LNCAP (cell line): Measurements from ENCODE around the gene IDH3G.

ENCODE experiments used
- CTCF ChIP-seq: fragments of 450-650 bp; IDR thresholded peaks from 2 replicates; pipeline ENCODE4 v1.5.1; 2017; ENCODE audit warnings: mild to moderate bottlenecking

IDH3G gene

DNA sequence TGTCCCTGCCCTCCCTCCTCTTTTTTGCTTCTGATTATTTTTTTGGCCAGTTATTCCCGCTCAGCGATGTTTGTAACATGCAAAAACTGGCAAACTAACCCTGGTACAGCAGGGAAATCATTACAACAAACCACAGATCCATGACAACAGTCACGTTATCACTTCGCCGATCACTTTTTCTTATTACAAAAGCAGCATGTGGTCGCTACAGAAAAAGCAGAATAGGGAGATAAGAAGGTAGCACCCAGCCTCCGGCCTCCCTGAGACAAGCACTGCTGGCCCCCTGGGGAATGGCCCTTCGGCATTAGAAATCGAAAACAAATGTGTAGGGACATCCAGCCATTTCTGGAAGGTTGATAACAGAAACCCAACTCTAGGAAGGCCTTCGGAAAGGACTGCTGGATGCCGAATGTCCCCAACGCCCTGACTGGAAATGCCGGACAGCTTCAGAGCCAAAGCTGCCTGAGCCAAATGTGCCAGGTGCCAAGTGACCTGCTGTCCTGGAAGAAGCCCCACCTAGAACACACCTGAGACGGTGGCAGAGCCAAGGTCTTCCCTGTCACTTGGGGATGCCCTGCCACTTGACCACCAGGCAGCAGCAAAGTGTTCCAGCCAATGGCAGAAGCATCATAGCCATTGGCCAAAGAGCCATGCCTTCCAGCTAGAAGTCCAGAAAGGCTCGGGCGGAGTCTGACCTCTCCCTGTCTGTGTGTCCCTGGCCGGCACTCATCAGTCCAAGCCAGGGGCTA is 2.9 kb downstream of the IDH3G start:
- TF ChIP-seq CTCF: no peak

- TF ChIP-seq CTCF: no peak
Observed at GRCh38 chrX:153789654-153790053, 4.5 kb downstream of the IDH3G start.

GRCh38 chrX:153786669-153787068 is 7.5 kb downstream of the IDH3G start:
- TF ChIP-seq CTCF: no peak

DNA sequence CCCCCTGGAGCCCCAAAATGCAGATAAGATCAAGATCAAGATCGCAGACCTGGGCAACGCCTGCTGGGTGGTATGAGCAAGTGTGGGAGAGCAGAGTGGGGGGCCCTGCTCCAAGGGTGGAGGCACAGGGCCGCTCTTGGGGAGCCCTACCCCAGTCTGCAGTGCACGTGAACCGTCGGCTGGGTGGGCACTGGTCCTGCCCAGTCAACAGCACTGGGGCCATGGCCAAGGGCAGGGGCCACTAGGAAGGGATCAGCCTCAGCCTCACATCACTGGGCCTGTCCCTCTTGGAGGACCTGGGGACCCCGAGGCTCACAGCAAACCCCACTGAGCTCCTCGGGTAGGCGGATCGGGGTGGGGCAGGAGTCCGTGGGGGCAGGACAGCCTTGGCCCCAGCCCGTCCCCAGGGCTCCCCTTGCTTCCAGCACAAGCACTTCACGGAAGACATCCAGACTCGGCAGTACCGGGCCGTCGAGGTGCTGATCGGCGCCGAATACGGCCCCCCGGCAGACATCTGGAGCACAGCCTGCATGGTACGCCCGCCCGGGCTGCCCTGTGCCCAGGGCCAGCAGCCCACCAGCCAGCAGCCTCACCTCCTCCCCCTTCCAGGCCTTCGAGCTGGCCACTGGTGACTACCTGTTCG is 9.7 kb downstream of the IDH3G start:
- no peak for TF ChIP-seq CTCF

DNA sequence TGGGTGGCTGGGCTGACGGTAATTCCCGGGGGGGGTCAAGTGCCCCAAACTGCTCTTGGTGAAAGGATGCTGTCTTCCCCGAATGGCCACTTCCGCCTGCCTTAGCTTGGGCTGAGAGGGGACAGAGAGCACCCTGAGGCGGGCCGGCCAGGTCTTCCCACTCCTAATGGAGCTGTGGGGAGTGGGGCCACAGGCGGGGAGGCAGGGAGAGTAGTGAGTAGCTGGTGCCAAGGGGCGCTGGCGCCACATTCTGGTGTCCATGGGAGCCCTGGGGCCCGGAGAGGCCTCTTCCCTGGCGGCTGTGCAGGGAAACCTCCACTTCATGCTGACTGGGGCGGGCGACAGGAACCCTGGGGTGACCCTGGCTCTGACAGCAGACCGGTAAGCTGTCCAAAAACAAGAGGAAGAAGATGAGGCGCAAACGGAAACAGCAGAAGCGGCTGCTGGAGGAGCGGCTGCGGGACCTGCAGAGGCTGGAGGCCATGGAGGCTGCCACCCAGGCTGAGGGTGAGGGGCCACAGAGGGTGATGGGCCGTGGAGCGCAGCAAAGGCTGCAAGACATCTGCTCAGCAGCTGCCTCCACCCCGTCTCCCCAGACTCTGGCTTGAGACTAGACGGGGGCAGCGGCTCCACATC is 10.7 kb downstream of the IDH3G start:
- TF ChIP-seq CTCF: no peak

DNA sequence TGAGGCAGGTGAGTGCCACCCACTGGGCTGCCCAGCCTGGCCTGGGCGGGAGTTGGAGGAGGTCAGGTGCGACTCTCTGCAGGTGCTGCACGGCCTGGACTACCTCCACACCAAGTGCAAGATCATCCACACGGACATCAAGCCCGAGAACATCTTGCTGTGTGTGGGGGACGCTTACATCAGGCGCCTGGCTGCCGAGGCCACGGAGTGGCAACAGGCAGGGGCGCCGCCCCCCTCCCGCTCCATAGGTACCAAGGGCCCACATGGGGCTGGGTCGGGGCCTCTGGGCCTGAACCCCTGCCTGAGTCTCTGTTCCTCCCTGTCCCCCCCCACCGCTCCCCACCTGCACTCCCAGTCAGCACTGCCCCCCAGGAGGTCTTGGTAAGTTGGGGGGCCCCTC is 11.3 kb downstream of the IDH3G start:
- TF ChIP-seq CTCF: no peak

DNA sequence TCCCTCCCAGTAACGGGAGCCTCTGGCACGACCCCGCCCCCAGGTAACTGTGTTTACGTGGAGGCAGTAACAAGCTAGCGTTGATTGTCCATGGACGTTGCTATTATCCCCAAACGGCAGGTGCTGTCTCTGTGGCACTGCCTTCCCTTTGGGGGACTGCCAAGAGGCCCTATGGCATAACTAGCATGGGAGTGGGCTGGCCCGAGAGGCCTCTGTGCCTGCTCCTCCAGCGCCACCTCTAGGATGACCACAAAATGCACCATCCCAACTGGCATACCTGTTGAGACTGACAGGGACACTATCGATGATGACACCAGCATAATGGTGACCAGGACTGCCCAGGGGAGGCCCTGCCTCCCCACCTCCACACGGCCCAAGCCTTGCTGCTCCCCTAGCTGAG is 11.9 kb downstream of the IDH3G start:
- no peak for TF ChIP-seq CTCF
